GM19452 (cell line): Measurements from ENCODE around the gene TM4SF4.

Source experiments
- ATAC-seq: cut with Tn5 transposase; IDR thresholded peaks from one replicate; pipeline ENCODE4 v1.9.1; 2021; ENCODE audit not compliant: unreplicated experiment

Gene TM4SF4

DNA sequence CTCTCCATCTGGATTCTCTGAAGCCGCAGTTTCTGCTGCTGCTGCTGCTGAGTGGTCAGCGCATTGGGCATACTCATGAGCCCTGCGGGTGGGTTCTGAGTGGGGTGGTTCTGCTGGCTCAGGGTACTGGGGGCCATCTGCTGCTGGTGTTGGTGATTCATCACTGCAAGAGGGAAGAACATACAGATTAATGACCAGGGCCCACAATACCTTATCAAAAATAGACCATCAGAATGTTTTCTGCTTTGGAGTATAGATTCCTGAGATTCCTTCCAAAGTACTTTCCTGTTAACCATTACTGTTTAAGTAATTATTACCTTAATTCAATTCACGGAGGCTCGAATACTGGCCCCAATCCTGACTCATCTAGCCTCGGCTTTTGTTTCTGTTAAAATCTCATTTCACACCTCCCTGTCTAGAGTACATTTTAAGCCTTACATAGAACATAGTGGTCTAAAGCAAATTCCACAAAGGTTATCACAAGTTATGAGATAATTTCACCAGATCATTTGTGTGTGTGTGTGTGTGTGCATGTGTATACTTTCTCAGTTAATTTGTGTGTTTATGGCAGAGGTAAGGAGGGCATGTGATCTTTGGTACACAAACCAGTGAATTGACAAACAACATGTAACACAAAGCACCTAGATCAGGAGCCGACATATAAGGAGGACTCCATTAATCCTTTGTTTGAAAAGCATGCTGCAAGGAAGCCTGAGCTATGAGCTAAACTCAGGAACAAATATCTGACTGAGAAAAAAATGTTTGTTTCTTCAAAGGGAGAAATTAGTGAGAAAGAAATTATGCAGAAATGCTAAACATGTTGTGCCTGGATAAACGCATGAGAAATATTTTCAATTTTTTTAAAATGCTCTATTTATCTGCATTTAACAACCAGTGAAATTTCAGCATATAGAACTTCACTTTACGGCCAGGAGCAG, 68.1 kb downstream of the TM4SF4 start:
- ATAC-seq: no peak

DNA sequence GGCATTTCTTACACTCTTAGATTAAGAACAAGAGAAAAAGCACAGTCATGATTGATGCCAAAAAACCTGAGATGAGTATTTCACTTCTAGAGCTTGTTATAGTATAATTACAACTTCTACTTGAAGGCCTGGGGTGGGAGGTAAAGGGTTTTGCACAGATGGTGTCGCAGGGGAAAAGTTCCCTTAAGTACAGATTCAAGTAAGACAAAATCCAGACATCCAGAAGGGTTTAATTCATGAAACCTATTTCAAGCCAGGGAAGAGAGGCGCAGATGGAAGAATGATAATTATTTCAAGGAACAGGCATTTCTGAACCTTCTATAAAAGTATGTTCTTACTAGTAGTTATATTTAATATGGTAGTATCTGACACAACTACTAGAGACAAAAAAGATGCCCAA, 70.6 kb downstream of the TM4SF4 start:
- ATAC-seq: no peak

DNA sequence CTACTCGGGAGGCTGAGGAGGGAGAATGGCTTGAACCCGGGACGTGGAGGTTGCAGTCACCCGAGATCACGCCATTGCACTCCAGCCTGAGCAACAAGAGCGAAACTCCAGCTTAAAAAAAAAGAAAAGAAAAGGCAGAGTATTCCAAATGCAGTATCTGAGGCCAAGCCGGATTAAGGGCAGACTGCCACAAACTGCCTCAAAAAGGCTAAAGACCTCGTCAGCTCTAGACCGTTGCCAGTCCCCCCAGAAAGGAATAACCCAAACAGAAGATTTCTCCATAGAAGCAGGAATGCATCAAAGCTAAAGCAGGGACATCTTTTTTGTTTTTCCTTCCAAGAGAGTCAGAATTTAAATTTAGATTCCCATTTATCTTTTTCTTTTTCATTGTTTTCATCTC, 72.9 kb downstream of the TM4SF4 start:
- no peak for ATAC-seq

DNA sequence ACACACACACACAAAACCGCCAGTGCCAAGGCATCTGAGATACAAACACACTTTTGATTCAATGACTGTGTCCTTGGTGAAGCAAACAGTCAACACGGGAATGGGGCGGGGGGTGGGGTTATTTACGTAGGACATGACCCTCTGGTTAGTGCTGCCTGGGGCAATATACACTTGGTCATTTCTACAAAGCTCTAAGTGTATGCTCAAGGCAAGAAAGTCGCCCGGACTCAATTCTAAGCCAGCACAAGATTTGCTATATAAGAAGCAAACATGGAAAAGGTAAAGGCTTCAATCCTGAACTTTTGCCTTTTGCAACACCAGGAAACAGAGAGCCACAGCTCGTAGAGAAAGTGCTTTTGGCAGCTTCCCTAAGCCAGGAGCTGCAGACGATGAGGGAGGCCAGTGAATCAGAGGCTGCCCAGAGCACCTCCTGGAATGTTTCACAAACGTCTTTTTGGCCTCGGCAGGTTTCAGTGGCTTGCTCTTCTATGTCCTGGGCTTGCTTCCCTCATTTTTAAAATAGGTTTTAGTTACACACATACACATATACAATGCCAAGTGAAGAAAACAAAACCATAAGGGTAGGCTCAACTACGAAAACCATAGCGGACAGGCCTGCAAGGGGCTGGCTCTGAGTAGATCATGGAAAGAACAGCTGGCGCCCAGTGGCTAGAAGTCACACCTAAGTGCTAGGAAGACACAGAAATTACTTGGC, 73.6 kb downstream of the TM4SF4 start:
- no peak for ATAC-seq

DNA sequence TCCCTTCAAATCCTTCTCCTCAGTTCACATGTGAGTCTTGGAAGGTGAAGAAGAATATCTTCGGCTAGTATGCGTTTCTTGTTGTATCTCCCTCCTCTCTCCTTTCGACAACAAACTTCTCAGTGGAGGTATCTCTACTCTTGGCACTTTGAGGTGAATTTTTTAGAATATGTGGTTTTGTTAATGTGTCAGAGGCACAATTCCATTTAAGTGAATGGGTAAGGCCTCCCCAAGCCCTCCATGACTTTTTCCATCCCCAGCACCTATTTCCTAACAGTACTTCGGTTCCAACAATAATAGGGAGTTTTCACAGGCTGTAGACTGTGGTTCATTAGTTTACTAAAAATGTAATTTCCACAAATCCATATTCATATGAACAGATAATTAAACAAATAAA, 74.2 kb downstream of the TM4SF4 start:
- ATAC-seq: no peak

DNA sequence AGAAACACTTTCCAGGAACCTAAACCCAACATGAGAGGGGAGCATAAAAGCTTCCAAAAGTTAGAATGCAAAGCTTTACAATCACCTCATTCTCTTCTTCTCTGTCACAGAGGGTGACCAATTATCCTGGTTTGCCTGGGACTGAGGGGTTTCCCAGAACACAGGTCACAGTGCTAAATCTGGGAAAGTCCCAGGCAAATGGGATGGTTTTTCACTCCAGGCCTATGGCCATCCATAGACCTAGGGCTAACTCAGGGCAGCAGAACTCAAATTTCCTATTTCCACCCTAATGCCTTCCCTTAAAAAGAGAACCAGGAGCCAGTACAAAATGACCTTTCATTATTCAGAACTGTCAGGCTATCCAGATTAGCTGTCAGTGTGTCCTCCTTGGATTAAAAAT, 77.0 kb downstream of the TM4SF4 start:
- ATAC-seq: no peak

DNA sequence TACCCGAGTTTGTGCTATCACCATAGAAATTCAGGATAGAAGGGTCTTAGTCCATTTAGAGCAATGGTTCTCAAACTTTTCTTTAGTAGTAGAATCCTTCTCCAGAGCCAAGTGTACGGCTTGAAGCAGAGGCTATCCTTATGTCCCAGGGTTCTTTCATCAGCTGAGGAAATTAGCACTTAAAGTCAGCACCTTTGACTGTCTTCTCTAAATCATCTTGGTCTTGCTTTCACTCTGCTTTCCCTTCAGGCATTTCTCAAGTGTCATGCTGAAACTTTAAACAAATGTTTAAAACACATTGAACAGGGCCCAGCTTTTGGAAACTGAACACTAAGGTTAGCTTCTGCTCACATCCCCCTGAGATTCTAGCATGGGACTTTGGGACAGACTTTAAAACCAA, 78.2 kb downstream of the TM4SF4 start:
- no peak for ATAC-seq
